ENCODE results near the gene LPP.

Gene LPP

DNA sequence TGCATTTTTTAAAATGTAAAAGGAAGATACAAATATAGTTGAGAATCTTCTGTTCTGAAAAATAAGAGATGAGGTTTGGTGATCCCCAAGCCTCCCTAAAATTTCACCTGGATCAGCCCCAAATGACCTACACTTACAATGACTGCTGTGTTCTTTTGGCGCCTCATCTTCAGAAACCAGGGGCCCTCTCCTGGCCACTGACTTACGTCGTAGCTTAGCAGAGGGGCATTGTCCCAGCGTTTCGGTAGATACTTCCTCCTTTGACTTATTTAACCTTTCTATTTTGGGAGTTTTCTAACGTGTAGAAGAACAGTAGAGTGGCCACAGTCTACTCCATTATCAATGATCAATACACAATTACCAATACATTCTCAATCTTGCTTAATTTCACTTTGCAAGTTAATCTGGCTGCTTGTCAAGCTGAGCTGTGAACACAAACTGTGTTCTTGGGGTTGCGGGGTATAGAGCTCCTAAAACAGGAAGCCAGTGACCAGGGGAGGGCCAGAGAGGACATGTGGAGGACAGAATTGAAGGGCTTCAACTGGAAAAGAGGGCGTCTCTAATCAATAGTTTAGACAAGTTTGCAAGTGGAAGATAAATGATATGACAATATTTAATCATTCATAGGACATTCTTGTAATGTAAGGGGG is 419.5 kb downstream of the LPP start:
- DNase-seq: no peak

DNA sequence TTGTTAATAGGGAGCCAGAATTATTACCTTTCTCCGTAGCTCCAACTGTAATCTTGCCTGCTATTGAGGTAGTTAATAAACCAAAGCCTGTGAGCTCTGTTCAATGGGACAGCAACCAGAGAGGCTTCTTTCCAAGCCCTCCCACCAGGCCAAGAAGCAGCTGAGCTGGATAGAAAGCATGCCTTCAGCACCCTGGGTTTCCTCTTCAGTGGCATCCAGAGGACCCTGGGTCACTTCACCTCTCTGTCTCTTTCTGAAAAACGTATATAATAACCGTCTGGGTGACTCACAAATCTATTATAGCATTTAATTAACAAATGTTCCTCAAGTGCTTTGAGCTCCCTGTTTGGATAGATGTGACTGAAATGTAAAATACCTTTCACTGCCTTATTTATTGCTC is 420.0 kb downstream of the LPP start:
- DNase-seq: no peak

DNA sequence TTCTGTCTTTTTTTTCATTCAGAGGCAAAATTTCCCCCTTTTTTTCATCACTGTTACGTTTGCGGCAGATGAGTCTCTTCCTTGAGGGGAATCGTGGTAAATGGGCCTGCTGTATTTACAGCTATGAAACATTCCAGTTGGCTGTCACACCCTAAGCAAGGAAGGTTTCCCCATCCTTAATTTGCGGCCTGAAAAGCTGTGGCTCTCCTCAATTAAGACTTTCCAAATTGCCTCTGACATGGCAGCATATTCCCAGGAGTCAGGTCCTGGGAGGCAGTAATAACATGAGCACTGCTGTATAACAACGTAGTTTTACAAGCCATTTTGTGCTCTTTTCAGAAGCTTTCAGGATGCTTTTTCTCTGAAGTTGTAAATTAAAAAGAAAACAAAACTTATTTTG is 420.9 kb downstream of the LPP start:
- DNase-seq: no peak

DNA sequence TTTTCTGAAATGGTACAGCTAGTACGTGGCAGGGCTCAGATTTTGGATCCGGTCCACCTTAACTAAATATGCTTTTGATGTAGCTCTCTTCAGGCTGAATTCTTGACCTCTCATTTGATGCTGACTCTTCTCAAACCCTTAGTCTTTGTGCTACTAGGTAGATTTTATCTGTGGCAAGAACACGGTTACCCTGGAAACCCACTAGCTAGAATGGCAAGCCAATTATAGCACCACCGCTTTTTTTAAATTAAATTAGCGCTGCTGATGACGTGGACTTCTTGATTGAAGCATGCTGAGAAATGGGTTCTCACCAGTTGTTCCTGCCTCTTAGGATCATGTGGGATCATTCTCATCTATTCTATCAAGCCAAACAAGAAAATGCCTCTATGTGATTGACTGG is 421.5 kb downstream of the LPP start:
- no peak for DNase-seq

DNA sequence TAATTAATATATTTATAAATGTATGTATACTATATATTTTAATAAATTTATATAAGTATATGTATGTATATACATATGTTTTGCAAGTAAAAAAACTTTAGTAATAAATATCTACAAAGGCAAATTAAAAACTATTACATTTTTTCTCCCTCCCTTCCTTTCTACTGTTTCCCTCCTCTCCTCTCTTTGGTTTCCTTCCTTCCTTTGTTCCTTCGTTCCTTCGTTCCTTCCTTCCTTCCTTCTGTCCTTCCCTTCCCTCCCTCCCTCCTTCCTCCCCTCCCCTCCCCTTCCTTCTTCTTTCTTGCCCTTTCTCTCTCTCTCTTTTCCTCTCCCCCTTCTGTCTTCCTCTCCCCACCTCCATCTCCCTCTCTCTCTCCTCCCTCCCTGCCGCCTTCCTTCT is 423.6 kb downstream of the LPP start:
- no peak for DNase-seq

DNA sequence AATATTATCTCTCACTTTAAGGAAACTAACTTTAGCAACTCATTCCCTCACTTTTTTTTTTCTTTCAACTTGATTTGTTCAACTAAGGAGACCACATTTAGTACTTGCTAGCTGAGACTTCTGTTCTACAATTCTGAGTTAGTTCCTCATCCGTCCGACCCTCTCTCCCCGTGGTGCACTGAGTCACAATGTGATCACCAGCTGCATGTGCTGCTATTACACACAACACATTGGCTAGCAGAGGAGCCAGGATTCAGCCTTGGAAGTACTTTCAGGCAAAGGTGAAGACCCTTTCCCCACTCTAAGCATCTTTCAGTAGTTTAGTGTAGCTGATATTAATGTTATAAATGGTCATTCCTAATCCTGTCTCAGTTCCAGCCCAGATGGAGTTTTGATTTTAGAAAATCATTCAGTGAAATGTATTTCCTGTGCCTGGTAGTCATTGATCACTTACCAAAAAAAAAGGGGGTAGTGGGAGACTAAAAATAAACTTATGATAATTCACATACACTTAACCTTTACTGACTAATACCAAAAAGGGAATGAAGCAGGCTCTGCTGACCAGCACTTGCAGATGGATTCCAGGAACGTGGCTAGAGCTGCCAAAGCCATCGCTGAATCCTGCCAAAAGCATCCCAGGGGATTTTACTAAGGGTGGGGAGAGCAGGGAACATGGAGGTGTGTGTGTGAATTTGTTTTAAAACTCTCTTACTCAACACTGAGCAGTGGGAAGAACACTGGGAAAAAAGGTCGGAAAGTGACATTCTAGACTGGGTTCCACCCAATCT is 424.8 kb downstream of the LPP start:
- DNase-seq: no peak

DNA sequence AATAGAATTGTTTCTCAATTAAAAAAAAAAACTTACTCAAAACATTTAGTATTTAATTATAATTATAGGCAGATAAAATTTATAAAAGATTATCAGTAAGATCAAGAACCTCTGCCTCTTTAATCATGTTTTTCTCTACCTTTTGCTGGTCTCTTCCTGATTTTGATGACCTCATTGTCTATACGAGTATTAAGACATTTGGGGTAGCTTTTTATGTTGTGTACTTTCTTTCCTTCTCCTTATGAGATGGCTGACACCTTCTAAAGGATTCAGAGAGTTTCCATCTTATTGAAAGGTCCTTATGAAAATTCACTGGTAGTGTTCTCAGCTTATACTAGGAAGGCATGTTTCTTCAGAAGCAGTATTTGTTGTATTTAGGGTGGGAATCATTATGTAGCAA is 426.3 kb downstream of the LPP start:
- DNase-seq: no peak

DNA sequence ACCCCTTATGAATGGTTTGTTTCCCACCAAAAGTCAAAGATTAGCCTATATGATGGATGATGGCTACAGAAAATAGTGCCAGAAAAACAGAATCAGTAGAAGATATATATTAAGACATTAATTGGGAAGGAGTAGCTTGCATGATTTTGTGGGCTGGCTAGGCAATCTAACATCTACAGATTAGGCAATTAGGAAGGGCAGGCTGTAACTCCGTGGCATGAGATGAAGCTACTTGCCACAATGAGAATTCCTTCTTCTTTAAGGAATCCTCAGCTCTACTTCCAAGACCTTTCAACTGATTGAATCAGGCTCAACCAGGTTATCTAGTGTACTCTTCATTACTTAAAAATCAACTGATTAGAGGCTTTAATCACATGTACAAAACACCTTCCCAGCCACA is 426.7 kb downstream of the LPP start:
- no peak for DNase-seq

DNA sequence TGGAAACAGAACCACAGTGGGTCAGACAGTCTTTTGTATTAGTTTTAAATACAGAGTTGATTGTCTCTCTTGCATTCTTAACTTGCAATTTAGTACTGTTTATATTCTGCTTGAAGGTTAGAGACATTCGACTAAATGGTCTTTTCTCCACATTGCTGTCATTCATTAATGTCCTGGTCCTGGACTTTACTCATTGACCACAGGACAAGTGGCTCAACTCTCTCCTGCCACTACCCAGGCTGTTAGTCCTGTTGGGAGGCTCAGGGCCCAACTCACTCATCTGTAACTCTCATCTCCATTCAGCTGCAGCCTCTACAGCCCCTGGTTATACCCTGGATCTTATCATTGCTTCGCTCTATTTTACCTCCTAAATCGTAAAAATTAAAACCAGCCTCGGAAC is 427.4 kb downstream of the LPP start:
- no peak for DNase-seq

DNA sequence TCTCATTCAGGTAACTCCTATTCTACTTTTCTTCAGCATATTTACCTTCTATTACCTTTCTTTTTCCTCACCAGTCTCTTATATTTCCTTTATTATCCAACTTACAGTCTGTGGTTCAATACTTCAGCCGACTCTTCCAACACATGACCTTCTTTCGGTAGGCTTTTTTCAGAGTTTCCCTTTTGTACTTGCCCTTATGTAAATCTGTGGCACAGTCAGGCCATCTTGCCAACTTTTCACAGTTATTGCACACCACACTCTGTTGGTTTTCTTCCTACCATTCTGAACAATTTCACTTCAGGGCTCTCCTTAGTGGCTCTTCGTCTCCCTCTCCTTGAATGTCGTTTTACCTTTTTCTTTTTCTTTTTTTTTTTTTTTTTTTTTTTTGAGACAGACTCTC is 427.8 kb downstream of the LPP start:
- no peak for DNase-seq

DNA sequence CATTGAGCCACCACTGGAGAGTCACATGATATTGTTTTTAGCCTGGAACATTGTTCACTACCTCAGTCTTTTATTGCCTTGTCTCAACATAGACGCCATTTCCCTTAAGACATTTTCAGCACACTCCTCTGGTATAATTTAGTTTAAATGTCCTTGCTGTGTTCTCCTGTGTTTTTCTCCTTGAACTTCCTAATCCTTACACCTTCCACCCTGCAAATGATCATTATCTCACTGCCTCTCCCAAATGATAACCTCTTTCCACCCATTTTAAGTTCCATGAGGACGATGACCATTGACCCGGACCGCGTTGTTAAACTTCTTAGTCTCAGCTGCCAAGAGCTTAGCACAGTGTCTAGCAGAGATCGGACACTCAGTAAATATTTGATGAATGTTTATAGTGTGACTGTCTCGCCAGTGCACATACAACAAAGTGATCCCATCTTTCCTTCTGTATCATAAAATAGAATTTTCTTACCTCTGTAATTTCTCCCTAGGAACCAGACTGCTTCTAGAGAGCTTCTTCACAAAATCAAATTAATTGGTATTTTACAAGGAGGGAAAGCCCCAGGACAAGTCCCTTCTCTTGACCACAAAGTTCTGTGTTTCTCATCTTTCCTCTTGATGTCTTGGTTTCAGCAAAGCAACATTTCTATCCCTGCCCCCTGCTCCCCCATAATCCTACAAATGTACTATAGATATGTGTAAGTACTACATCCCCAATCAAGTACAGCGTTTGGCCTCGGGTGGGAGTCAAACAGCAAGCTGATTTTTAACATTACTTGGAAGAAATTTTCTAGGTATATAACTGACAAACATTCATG is 429.6 kb downstream of the LPP start:
- DNase-seq: no peak

DNA sequence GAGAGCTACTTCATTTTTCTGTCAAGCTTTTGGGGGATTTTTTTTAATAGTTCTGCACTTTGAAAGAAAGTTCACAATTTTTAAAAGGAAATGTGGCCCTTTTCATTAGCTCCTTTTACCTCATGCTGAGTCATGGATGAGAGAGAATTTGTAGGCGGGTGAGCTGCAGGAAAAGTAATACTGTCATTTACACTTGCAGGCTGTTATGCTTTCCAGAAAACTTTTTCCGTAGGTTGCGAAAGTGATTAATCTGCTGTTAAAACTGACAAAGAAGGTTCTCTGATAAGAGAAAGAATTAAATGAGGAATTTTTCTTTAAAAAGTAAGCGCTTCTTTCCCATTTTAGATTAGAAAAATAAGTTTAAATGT is 430.2 kb downstream of the LPP start:
- no peak for DNase-seq

DNA sequence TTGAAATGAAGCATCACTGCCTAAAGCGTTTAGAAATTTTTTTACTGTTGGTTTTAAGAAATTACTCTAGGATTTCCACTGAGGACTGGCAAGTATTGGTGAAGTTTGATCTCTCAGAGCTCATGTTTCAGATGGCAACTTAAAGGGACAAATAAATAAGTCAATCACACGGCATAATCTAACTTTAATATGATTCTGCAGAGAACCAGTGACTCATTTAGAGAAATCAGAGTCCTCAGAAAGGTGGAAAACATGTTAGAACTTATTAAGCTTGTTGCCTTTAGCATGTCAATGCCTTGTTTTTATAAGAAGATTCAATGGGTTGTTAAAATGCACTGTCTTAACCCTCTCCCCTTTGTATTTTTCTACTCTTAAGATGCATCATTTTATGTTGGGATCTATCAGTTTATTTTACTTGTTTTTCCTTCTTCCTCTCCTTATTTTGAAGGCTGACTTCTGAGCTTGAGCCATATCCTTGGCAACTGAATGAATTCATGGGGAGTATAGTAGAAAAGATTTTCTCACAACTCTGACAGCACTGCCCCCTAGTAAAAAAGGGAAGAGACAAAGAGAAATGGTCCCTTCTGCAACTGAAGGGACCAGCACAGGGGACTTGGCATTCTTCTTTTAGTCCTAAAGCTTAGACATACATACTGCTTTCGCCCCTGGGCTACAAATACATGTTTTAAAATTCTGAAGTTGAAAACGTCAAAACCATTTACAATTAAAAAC is 431.2 kb downstream of the LPP start:
- no peak for DNase-seq

DNA sequence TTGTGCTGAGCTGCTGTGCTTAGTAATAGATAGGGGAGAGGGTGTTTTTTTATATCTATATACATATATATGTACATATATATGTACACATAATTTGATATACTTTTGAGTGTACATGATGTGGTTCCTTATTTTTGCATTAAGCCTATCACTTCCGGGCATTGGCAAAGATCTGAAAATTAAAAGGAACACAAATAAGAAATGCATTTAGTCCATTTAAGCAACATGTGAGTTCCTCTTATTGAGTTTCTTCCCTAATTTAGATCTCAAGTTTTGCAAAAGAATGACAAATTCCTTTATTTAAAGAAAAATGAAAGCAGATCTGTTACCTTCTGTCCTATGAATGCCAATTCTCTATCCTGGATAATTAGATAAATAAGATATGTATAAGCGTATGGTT is 435.1 kb downstream of the LPP start:
- no peak for DNase-seq

DNA sequence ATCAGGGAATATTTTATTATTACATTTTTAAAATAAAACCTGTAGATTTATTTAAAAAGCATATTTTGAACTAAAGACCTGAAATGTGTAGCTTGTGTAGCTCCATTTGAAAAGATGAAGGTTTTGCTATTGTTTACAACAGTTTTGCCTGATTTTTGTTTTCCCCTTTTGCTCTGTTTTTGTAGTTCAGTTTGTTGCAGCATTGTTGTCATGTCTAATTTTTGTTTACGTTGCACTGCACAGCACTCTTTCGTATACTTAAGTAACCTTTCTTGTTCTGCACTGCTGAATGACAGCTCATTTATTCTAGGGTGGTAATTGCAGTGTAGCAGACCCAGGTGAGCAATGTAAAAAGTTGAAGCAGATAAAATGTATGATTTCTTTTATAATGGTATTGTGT is 435.8 kb downstream of the LPP start:
- DNase-seq: no peak

DNA sequence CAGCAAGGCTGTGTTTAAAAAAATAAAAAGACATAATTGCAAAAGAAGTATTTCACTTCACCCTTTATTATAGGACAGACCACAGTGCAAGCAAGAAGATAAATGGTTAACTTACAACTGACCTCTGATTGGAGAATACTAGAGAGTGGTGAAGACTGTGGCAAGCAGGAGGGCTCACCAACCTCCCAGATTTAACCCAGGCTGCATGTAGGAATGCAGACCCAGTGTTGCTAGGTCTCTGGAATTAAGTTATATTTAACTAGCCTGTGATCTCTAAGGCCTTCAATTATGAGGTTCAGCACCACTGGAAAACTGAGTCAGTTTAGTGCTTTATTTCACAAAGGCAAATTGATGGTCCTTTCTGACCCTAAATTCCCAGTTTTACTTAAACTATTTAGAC is 436.6 kb downstream of the LPP start:
- no peak for DNase-seq

DNA sequence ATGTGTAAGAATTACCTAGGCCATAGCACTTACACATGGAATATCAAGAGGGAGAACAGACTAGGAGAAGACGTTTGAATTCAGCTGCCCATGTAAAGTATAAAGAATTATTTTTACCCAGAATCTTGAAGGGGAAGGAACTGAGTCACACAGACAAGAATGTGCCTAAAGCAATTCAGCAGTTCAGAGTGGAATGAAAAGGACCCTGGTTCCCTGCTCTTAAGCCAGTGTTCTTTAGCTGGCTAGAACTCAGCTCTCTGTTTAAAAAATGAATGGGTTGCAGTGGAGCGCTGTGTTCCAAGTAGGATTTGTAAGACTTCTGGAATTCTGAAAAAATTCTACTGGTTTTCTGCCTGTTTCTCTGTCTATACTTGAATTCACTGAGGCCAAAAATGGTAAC is 440.2 kb downstream of the LPP start:
- peak; percentile 17 to 70 for DNase-seq

DNA sequence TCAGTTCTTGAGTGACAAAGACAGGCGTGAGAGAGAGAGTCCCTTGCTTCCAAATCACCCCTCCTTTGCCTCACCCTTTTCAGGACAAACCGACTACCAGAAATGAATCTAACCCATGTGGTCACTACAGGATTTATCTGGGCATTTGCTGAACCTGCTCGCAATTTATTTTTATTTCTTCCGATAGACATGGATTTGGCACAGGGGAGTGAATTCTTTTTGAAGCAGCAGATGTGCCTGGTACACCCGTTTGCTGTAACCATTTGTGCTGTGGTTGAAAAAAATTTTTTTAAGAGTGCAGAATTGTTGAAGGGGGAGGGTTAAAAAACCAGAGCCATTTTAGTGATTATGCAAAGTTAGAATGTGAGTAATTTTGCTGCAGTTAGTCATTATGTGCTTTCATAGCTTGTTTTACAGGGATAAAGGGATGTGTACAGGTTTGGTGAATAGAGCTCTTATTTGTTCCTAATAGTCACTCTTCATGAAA is 442.0 kb downstream of the LPP start:
- DNase-seq: no peak

DNA sequence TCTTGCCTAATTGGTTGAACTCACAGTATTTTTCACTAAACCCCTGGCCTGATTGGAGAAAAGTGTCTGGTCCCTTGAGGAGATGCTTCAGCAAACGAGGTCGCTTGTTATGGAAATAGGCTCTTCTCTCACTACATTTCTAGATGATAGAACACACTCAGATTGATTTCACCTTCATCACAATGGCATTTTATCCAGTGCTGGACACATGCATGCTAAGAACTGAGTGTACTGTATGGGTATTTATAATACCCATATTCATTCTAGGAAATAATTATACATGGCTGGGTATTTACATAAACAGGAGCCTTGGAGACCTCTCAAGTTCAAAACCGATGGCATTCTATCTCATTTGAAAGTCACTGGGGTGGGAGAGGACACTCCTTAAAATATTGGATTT is 444.9 kb downstream of the LPP start:
- no peak for DNase-seq

DNA sequence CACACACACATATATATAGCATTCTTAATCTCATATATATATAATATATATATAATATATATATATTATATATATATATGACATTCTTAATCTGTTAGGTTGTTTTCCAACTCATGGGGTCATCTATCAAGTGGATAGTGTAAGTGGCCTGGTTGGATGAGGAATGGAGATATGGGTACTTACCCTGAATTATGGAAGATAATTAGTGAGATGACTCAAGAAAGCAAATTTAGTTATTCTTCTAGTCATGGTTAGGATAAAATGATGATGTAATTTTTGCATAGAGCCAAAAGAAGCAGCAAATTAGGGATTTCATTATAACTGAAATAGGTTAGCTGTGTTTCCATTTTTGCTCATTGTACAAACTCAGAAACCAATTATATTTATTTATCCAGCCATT is 448.2 kb downstream of the LPP start:
- no peak for DNase-seq

DNA sequence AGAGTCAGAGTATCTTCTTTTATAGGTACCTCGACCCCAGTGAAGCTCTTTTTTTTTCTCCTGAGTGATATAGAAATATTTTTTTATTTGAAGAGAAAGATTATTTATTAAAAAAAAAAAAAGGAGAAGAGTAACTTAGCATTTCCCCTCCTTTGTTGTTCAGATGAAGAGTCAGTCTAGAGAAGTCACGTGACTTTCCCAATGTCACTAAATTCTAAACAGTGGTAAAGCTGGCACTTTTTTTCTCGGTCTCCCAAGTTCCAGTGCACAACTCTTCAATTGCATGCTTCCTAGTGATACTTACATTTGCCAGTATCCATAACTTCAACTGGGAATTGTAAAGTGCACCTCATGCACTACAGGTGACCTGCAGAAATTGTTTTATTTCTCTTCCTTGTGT is 448.7 kb downstream of the LPP start:
- no peak for DNase-seq

DNA sequence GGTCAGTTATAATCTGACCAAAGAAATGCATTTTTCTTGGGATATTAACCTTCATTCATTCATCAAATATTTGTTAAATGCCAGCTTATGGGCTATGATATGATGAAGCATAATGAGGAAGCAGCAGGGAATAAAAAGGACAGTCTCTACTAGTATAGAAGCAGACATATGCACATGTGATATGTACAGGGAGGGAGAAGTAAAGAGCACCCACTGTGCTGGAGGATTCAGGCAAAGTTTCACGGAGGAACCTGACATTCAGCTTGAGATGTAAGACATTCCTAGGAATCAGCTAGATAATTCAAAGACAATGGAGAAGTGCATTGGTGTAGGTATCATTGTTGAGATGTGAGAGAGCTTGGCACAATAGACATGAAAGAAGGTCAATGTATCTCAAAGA is 450.7 kb downstream of the LPP start:
- DNase-seq: no peak

DNA sequence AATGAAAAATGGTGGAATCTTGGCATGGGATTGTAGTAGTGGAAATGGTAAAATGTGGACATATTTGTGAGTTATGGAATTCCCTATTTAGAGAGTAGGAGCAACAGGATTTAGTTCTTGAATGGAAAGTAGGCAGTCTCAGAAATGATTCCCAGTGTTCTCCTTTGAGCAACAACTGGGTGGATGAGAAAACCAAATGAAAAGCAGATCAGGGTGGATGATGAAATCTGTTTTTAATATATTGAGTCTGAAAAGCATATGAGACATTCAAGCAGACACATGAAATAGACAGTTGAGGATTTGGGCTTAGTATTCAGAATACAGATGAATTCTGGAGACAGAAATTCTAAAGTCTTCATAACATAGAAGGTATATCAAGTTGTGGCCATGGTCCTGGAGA is 451.3 kb downstream of the LPP start:
- DNase-seq: no peak

Measured in SW 1271 (cell line).